Measurements from ENCODE around the gene SLC25A22.
A peak's percentile ranks its signal among the peaks of the same experiment; 100 is the strongest.

GRCh38 chr11:819943-820649 lies 22.0 kb upstream of the SLC25A22 start:
- TF ChIP-seq CTCF (IDR thresholded peaks at IDR 0.05; ENCODE audit: insufficient read depth, low read length), result no peak
- TF ChIP-seq REST (IDR thresholded peaks at IDR 0.05; ENCODE audit: insufficient replicate concordance, low read depth), result no peak
- 0 out of 2 replicates have a peak, but pooled peaks have one; percentile 19 for TF ChIP-seq GABPA (IDR thresholded peaks at IDR 0.05; ENCODE audit: low read depth)
